OCI-LY1 (cell line): ENCODE measurements around the gene ABLIM1.

Source experiments
- H2AFZ ChIP-seq: fragments of 200-600 bp; sonication (generic), shearing (Covaris generic); 2 replicates; pipeline ENCODE4 v1.6.0; 2014; ENCODE audit warnings: antibody characterized with exemption, mild to moderate bottlenecking, low read length
- H3F3A ChIP-seq: fragments of 200-600 bp; sonication (generic), shearing (Covaris generic); 2 replicates; pipeline ENCODE4 v1.6.0; 2014; ENCODE audit warnings: mild to moderate bottlenecking, antibody characterized with exemption, low read length, moderate library complexity; ENCODE audit not compliant: insufficient read depth
- H3K27ac ChIP-seq: fragments of 200-600 bp; sonication (generic); 2 replicates; pipeline ENCODE4 v1.5.1; 2014; ENCODE audit warnings: low read length, mixed run types, mild to moderate bottlenecking, low read depth; ENCODE audit not compliant: poor library complexity, severe bottlenecking
- H3K27me3 ChIP-seq: fragments of 200-600 bp; sonication (generic); 2 replicates; pipeline ENCODE4 v1.6.0; 2014; ENCODE audit warnings: antibody characterized with exemption, mild to moderate bottlenecking, low read length, moderate library complexity; ENCODE audit not compliant: insufficient read depth
- H3K36me3 ChIP-seq: fragments of 200-600 bp; sonication (generic); 2 replicates; pipeline ENCODE4 v1.6.1; 2014; ENCODE audit warnings: mild to moderate bottlenecking, antibody characterized with exemption, low read length, moderate library complexity, mixed read lengths; ENCODE audit not compliant: insufficient read depth
- H3K4me1 ChIP-seq: fragments of 200-600 bp; sonication (generic); 2 replicates; pipeline ENCODE4 v1.5.1; 2014; ENCODE audit warnings: mild to moderate bottlenecking, low read length, moderate library complexity; ENCODE audit not compliant: insufficient read depth, severe bottlenecking
- H3K4me2 ChIP-seq: fragments of 200-600 bp; sonication (generic), shearing (Covaris generic); 2 replicates; pipeline ENCODE4 v1.6.1; 2014; ENCODE audit warnings: low read length
- H3K4me3 ChIP-seq: fragments of 200-600 bp; sonication (generic); 2 replicates; pipeline ENCODE4 v1.5.1; 2014; ENCODE audit warnings: low read length, low read depth, mild to moderate bottlenecking, mixed read lengths; ENCODE audit not compliant: poor library complexity, severe bottlenecking
- H3K79me2 ChIP-seq: fragments of 200-600 bp; shearing (Covaris generic); 2 replicates; pipeline ENCODE4 v1.6.1; 2016; ENCODE audit warnings: mixed run types, low read length, mixed read lengths; ENCODE audit not compliant: insufficient read depth
- H3K9ac ChIP-seq: fragments of 200-600 bp; sonication (generic), shearing (Covaris generic); 2 replicates; pipeline ENCODE4 v1.6.1; 2014; ENCODE audit warnings: mild to moderate bottlenecking, low read length, mixed read lengths
- H3K9me2 ChIP-seq: fragments of 200-600 bp; sonication (generic), shearing (Covaris generic); 2 replicates; pipeline ENCODE4 v1.6.1; 2014; ENCODE audit warnings: low read depth, mild to moderate bottlenecking, low read length, mixed read lengths
- H3K9me3 ChIP-seq: fragments of 200-600 bp; shearing (Covaris generic); 2 replicates; pipeline ENCODE4 v1.6.1; 2014; ENCODE audit warnings: low read length, mixed read lengths
- H4K20me1 ChIP-seq: fragments of 200-600 bp; sonication (generic), shearing (Covaris generic); 2 replicates; pipeline ENCODE4 v1.6.0; 2016; ENCODE audit warnings: mild to moderate bottlenecking, low read length; ENCODE audit not compliant: insufficient read depth
- EZH2 ChIP-seq: fragments of 200-600 bp; sonication (generic), shearing (Covaris generic); IDR thresholded peaks from 2 replicates; pipeline ENCODE4 v1.8.0; 2017; ENCODE audit warnings: borderline replicate concordance, mixed run types, mild to moderate bottlenecking, antibody characterized with exemption, low read length, moderate library complexity, mixed read lengths
- TF ChIP-seq, protein P1 (sequence below): fragments of 200-600 bp; sonication (generic), shearing (Covaris generic); IDR thresholded peaks from 2 replicates; pipeline ENCODE4 v1.5.1; 2017; ENCODE audit warnings: mild to moderate bottlenecking, antibody characterized with exemption, low read length, moderate library complexity, mixed read lengths

ABLIM1 gene

DNA sequence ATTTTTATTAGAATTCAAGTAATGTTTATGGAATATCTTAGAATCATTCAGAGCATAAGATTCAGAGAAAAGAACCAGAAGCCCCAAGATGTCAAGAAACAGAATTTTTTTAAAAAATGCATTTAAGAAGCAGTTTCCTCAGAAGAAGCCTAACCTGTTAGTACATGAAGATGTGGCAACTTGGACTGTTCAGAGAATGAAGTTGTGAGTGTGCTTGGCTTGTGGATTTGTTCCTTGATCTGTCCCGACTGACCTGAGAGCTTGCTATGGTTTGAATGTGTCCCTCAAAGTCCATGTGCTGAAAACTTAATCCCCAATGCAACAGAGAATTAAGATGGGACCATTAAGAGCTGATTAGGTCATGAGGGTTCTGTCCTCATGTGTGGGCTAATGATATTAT, 240.0 kb downstream of the ABLIM1 start:
- Histone ChIP-seq H3K27ac (no peak overlapping the region), H3K27me3 (no peaks in the 10 kb centered on the region), H3K9ac (no peak overlapping the region), H3K36me3 (no peaks in the 10 kb centered on the region), H3K4me2 (no peak overlapping the region), H3F3A (no peaks in the 10 kb centered on the region), H2AFZ (no peak overlapping the region), H3K4me3 (no peak overlapping the region), H3K9me2 (no peaks in the 10 kb centered on the region), H3K4me1 (no peaks in the 10 kb centered on the region), H3K9me3 (no peaks in the 10 kb centered on the region), H4K20me1 (no peaks in the 10 kb centered on the region), H3K79me2 (no peaks in the 10 kb centered on the region)
- TF ChIP-seq, protein P1, sequence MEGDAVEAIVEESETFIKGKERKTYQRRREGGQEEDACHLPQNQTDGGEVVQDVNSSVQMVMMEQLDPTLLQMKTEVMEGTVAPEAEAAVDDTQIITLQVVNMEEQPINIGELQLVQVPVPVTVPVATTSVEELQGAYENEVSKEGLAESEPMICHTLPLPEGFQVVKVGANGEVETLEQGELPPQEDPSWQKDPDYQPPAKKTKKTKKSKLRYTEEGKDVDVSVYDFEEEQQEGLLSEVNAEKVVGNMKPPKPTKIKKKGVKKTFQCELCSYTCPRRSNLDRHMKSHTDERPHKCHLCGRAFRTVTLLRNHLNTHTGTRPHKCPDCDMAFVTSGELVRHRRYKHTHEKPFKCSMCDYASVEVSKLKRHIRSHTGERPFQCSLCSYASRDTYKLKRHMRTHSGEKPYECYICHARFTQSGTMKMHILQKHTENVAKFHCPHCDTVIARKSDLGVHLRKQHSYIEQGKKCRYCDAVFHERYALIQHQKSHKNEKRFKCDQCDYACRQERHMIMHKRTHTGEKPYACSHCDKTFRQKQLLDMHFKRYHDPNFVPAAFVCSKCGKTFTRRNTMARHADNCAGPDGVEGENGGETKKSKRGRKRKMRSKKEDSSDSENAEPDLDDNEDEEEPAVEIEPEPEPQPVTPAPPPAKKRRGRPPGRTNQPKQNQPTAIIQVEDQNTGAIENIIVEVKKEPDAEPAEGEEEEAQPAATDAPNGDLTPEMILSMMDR: no peak
- TF ChIP-seq EZH2: no peak

DNA sequence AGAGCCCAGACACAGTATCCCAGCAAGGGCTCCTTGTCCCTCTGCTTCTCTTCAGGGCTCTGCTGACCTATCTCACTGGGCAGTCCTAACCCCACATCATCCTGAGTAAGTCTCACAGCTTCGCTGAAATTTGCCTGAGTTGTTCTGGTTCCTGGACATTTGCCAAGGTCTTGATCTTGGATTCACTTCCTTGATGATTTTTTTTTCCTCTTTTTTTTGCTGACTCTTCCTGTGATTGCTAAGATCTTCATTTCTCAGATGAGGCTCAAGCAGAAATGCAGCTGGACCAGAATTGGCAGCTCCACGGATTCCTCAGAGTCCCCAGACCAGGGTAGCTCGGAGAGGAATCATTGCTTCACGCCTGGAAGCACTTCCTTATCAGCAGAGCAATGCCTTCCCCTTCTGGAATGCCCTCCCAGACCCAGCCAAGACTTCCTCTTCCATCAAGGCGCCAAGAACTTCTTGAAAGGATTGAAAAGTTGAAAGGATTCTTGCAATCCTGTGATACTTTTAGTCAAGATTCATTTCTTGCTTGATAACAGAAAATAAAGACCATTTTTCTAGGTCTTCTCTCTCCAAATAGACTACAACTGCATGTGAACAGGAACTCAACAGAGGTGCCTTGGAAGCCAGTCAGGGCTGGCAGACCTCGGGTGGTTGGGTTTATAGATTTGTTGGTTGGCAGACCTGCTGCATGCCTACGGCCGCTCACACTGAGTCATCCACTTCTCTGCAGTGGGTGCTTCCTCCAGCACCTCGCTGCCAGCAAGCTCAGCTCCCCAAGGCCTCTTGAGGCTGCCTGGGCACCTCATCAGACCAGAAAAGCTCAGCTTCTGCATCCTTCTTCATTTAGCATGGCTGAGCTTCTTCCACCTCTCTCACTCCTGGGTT, 244.9 kb downstream of the ABLIM1 start:
- Histone ChIP-seq H3K27ac (no peak overlapping the region), H3K4me3 (no peak overlapping the region), H3K4me2 (no peak overlapping the region), H3K27me3 (no peaks in the 10 kb centered on the region), H3K9me3 (no peaks in the 10 kb centered on the region), H3K9ac (no peak overlapping the region), H4K20me1 (no peaks in the 10 kb centered on the region), H3K9me2 (no peaks in the 10 kb centered on the region), H3F3A (no peaks in the 10 kb centered on the region), H3K36me3 (no peaks in the 10 kb centered on the region), H3K79me2 (no peaks in the 10 kb centered on the region), H2AFZ (no peak overlapping the region), H3K4me1 (no peaks in the 10 kb centered on the region)
- TF ChIP-seq, protein P1: no peak
- no peak for TF ChIP-seq EZH2

DNA sequence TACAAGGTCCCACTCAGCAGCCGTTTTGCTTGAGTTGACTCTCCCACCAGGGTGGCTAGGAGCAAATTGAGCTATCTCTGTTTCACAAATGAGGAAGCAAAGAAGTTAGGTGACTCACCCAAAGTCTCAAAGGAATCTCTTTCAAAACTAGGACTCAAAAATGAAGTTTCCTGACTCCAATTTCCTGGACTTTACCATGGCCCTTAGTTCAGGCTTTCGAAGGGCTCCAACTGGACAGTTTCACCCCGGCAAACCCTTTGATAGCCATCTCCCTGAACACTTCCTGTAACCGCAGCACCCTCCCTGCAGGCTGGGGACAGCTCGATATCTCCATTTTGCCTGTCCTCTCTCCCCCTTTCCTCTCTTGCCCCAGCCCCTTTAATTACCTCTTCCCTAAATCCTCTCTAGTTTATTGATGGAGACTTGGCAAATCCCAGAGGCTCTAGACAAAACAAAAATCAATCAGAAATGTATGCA, 249.1 kb downstream of the ABLIM1 start:
- no peaks in the 10 kb centered on the region for H3K4me1 ChIP-seq
- no peak overlapping the region for H3K4me2 ChIP-seq
- H2AFZ ChIP-seq: no peak overlapping the region
- no peak overlapping the region for H3K9ac ChIP-seq
- TF ChIP-seq, protein P1: no peak
- no peak for TF ChIP-seq EZH2
- no peaks in the 10 kb centered on the region for H3K9me3 ChIP-seq
- no peaks in the 10 kb centered on the region for H4K20me1 ChIP-seq
- no peak overlapping the region for H3K27ac ChIP-seq
- H3K27me3 ChIP-seq: no peaks in the 10 kb centered on the region
- no peak overlapping the region for H3K4me3 ChIP-seq
- no peaks in the 10 kb centered on the region for H3F3A ChIP-seq
- no peaks in the 10 kb centered on the region for H3K9me2 ChIP-seq
- no peaks in the 10 kb centered on the region for H3K36me3 ChIP-seq
- H3K79me2 ChIP-seq: no peaks in the 10 kb centered on the region
